ELR (cell line): ENCODE data around the gene NDUFA7.
"Not testable (repeated sequence)": the region's sequence is repeated elsewhere in the genome, so short reads cannot be mapped to it uniquely, and the experiment has no call there.

Experiments
- DNase-seq: peaks from one replicate; pipeline ENCODE4 v3.0.0-alpha.2; 2015; ENCODE audit warnings: low read depth

The NDUFA7 gene

DNA sequence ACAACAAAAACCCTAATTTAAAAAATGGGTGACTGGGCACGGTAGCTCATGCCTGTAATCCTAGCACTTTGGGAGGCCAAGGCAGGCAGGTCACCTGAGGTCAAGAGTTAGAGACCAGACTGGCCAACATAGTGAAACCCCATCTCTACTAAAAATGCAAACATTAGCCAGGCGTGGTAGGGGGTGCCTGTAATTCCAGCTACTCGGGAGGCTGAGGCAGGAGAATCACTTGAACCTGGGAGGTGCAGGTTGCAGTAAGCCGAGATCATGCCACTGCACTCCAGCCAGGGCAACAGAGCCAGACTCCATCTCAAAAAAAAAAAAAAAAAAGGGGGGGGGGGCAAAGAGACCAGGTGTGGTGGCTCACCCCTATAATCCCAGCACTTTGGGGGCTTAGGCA is 56.9 kb downstream of the NDUFA7 start:
- DNase-seq, result not testable (repeated sequence)

DNA sequence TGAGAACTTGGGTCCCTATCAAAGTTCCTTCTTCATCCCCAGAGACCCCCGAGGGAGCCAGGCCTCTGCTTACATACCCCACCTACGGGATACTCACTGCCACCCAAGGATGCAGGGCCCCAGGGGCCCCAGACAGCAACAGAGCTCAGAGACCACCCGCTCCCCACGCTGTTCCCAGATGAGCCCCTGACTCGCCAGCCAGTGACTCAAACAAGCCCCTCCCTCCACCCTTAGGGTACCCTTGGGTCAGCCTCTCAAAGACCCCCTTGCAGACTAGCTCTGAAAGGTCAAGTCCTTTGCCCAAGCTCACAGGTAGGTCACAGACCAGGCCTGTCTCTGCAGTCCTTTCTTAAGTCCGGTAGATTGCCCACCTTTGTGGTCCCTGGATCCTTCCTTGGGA is 58.7 kb downstream of the NDUFA7 start:
- no peak for DNase-seq

GRCh38 chr19:8261881-8262280 is 59.3 kb downstream of the NDUFA7 start:
- no peak for DNase-seq

GRCh38 chr19:8261347-8261746 is 59.8 kb downstream of the NDUFA7 start:
- DNase-seq, result no peak
